GM12864 (cell line): Measurements from ENCODE around the gene TNKS1BP1.
A peak's percentile ranks its signal among the peaks of the same experiment; 100 is the strongest.

ENCODE experiments used
- DNase-seq: peaks from one replicate; pipeline ENCODE4 v3.0.0-alpha.2; 2011; ENCODE audit warnings: low read depth
- H3K4me3 ChIP-seq: 2 replicates; pipeline ENCODE4 v1.5.1; 2011; ENCODE audit warnings: mild to moderate bottlenecking, low read depth, low read length, control low read depth
- TF ChIP-seq, protein P1 (sequence below): IDR thresholded peaks from 2 replicates; pipeline ENCODE4 v1.5.1; 2011; ENCODE audit warnings: low read depth, mild to moderate bottlenecking, moderate library complexity, low read length, control low read depth, inconsistent platforms; ENCODE audit errors: missing control alignments

The TNKS1BP1 gene

DNA sequence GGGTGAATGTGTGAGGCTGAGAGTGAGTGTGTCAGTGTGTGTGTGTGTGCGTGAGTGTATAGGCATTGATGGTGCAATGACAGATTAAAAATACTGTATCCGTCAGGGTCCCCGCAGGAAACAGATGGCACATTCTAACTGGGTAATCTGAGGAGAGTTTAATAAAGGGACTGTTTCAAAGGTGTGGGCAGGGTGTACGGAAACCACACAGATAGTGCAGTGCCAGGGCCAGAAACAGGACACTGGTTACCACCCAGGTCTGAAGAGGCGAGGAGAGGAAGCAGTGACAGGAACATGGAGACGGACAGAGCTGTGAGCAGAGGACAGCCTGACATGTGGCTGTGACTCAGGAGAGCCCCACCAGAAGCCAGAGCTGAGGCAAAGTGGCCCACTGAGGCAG is 29.9 kb upstream of the TNKS1BP1 start:
- H3K4me3 ChIP-seq: no peak overlapping the region
- no peak for DNase-seq
- TF ChIP-seq, protein P1, sequence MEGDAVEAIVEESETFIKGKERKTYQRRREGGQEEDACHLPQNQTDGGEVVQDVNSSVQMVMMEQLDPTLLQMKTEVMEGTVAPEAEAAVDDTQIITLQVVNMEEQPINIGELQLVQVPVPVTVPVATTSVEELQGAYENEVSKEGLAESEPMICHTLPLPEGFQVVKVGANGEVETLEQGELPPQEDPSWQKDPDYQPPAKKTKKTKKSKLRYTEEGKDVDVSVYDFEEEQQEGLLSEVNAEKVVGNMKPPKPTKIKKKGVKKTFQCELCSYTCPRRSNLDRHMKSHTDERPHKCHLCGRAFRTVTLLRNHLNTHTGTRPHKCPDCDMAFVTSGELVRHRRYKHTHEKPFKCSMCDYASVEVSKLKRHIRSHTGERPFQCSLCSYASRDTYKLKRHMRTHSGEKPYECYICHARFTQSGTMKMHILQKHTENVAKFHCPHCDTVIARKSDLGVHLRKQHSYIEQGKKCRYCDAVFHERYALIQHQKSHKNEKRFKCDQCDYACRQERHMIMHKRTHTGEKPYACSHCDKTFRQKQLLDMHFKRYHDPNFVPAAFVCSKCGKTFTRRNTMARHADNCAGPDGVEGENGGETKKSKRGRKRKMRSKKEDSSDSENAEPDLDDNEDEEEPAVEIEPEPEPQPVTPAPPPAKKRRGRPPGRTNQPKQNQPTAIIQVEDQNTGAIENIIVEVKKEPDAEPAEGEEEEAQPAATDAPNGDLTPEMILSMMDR: no peak

GRCh38 chr11:57353852-57354251 is 29.1 kb upstream of the TNKS1BP1 start:
- DNase-seq: no peak
- TF ChIP-seq, protein P1: no peak
- H3K4me3 ChIP-seq: no peak overlapping the region

DNA sequence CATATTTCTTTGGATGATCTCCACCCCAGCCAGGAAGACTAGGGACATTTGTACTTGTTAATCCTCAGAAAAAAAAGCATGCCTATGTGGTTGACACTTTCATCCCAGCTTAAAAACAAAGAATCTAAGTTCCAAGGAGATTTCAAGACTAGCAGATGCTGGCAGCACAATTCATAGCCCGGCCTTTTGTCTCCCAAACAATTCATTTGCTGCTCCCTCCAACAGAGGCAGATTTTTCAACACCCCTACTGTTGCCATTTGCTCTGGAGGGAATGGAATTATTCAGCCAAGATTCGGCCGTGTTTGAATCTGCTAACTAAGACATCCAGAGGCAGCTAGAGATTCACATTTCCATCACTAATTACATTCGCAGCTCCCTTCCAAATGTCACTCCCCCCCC is 28.7 kb upstream of the TNKS1BP1 start:
- TF ChIP-seq, protein P1: no peak
- no peak for DNase-seq
- no peak overlapping the region for H3K4me3 ChIP-seq

DNA sequence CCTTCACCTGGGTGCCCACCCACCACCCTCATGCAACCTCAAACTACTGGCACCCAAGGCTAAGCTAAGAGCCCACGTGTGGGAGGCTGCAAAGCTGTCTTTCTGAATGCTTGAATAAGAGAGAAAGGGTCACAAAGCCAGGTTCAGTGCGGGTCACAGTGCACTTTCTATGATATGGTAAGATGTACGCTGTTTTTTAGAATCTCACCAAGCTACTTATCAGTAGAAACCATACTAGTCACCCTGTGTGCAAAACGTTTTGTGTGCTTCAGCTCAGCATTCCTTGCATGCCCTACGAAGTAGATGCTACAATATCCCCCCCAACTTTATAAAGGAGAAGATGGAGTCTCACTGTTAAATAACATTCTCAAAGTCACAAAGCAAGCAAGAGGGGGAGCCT is 28.3 kb upstream of the TNKS1BP1 start:
- TF ChIP-seq, protein P1: no peak
- H3K4me3 ChIP-seq: no peak overlapping the region
- DNase-seq: no peak

DNA sequence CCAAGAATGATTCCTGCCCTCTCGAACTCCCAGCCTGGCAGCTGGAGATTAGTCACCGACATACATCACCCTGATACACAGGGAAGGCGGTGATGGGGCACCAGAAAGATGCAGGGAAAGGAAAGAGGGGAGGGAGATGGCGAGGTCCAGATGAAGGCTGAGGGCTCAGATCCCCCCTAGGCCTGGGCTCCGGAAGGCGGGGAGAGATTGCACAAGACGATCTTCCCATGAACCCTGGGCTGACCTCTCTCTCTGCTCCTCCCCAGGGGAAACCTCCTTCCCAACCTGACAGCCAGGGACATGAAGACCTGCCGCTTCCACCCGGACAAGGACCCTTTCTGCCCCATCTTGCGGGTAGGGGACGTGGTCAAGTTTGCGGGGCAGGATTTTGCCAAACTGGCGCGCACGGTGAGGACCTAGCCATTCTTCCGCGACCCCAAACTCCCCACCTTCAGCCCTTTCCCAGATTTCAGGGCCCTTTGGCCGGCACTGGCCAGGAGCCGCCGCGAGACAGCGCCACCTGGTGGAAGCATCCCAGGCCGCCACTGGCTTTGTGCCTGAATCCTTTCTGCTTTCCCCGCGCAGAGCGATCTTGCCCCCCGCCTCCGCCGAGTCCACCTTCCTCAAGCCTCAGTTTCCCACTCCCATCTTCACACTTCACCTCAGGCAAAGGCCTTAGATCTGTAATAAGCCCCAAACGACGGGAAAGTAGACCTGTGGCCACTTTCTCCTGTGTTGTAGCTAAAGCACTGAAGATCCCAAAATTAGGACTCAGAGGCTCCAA is 24.9 kb upstream of the TNKS1BP1 start:
- TF ChIP-seq, protein P1: peak; percentile 95
- no peak overlapping the region for H3K4me3 ChIP-seq
- no peak for DNase-seq

- TF ChIP-seq, protein P1: no peak
- no peak for DNase-seq
- no peak overlapping the region for H3K4me3 ChIP-seq
Observed at GRCh38 chr11:57348636-57349313, 24.0 kb upstream of the TNKS1BP1 start.
